Liver (tissue), 10 donors: ENCODE results near the gene PMPCB. TPM values are rescaled to one million over a fixed set of nuclear protein-coding genes. Genes with fewer than 3 reads are reported as not detected.

Experiments
- DNase-seq: peaks from one replicate; pipeline ENCODE4 v3.0.0-alpha.2; 2017; ENCODE audit warnings: low spot score
- H3K27ac ChIP-seq, 2 donors: one replicate each; pipeline ENCODE4 v1.7.0; 2013; ENCODE audit warnings: inconsistent platforms in 2 of 2, low read length in 2 of 2, control low read depth in 1 of 2, low read depth in 1 of 2, mild to moderate bottlenecking in 1 of 2
- H3K27me3 ChIP-seq, 4 donors: one replicate each; pipeline versions ENCODE4 v1.6.1 to v1.7.0; 2013; ENCODE audit warnings: low read length in 3 of 4, inconsistent platforms in 1 of 4, mild to moderate bottlenecking in 1 of 4, moderate library complexity in 1 of 4; ENCODE audit not compliant: control insufficient read depth in 4 of 4, insufficient read depth in 4 of 4
- H3K36me3 ChIP-seq, 4 donors: one replicate each; pipeline versions ENCODE4 v1.6.1 to v1.7.0; 2013; ENCODE audit warnings: low read length in 3 of 4, mild to moderate bottlenecking in 3 of 4, low read depth in 1 of 4, moderate library complexity in 1 of 4; ENCODE audit not compliant: control insufficient read depth in 4 of 4, insufficient read depth in 3 of 4
- H3K4me1 ChIP-seq, 4 donors: one replicate each; pipeline versions ENCODE4 v1.6.1 to v1.7.0; 2013; ENCODE audit warnings: low read length in 3 of 4, mild to moderate bottlenecking in 3 of 4, moderate library complexity in 1 of 4; ENCODE audit not compliant: control insufficient read depth in 4 of 4, insufficient read depth in 4 of 4
- H3K4me3 ChIP-seq, 3 donors: one replicate each; pipeline versions ENCODE4 v1.6.1 to v1.7.0; 2013; ENCODE audit warnings: low read length in 3 of 3, control low read depth in 1 of 3, low read depth in 1 of 3, mild to moderate bottlenecking in 1 of 3
- H3K9ac ChIP-seq, 2 donors: one replicate each; pipeline ENCODE4 v1.7.0; 2013; ENCODE audit warnings: low read length in 2 of 2, mild to moderate bottlenecking in 2 of 2, moderate library complexity in 2 of 2, control low read depth in 1 of 2, low read depth in 1 of 2
- H3K9me3 ChIP-seq, 4 donors: one replicate each; pipeline versions ENCODE4 v1.6.1 to v1.7.0; 2013; ENCODE audit warnings: low read length in 3 of 4; ENCODE audit not compliant: control insufficient read depth in 4 of 4
- FOXA1 ChIP-seq: IDR thresholded peaks from 2 replicates; pipeline ENCODE4 v1.6.1; 2016; ENCODE audit warnings: antibody characterized with exemption
- GABPA ChIP-seq, 2 donors: IDR thresholded peaks in 1 of 2; conservative IDR thresholded peaks in 1 of 2; 2 replicates each; pipeline ENCODE4 v1.6.1; 2016; ENCODE audit warnings: antibody characterized with exemption in 2 of 2, mild to moderate bottlenecking in 1 of 2, moderate library complexity in 1 of 2
- HNF4G ChIP-seq: IDR thresholded peaks from 2 replicates; pipeline ENCODE4 v1.6.1; 2016; ENCODE audit warnings: antibody characterized with exemption
- MAX ChIP-seq: IDR thresholded peaks from 2 replicates; pipeline ENCODE4 v1.6.1; 2016; ENCODE audit warnings: antibody characterized with exemption
- RAD21 ChIP-seq, 2 donors: IDR thresholded peaks; 2 replicates each; pipeline ENCODE4 v1.6.1; 2016; ENCODE audit warnings: antibody characterized with exemption in 2 of 2, mild to moderate bottlenecking in 2 of 2
- TAF1 ChIP-seq: conservative IDR thresholded peaks from 2 replicates; pipeline ENCODE4 v1.6.1; 2016; ENCODE audit warnings: antibody characterized with exemption, mild to moderate bottlenecking
- WGBS: extraction: QIAGEN DNeasy Blood & Tissue Kit; methylation state at CpG from one replicate; pipeline ENCODE4 v1.1.7; 2013; 5-methylcytosine and 5-hydroxymethylcytosine counted together
- polyA plus RNA-seq, 2 donors: library from polyadenylated mRNA; stranded (reverse) in 1 of 2; unstranded in 1 of 2; fragments of 200-250 nt in 1 of 2; fragments of >200 nt in 1 of 2; fragmentation: Nextera tagmentation in 1 of 2; extraction: Ambion mirVana in 1 of 2; gene quantifications; one replicate each; pipeline versions ENCODE4 v1.2.1 to v1.2.3, GENCODE V29; 2013 to 2015
- small RNA-seq: library from RNA; depleted of rRNA; stranded (forward); fragments of <200 nt; gene quantifications from one replicate; pipeline ENCODE3, GENCODE V24; 2014
- total RNA-seq, 2 donors: library from RNA; depleted of rRNA; stranded (reverse); fragments of >200 nt; gene quantifications; one replicate each; pipeline ENCODE4 v1.2.3, GENCODE V29; 2014
- TF ChIP-seq, protein P1 (sequence below): IDR thresholded peaks from 2 replicates; pipeline ENCODE4 v1.6.1; 2016; ENCODE audit warnings: antibody characterized with exemption
- donor health status: healthy.
- donor health status: healthy.
- donor health status: healthy.
- donor health status: healthy.
- donor health status: healthy.

The PMPCB gene
- total and polyA plus RNA-seq, 4 donors: 43.3 to 59.9 (median 53.7) TPM

DNA sequence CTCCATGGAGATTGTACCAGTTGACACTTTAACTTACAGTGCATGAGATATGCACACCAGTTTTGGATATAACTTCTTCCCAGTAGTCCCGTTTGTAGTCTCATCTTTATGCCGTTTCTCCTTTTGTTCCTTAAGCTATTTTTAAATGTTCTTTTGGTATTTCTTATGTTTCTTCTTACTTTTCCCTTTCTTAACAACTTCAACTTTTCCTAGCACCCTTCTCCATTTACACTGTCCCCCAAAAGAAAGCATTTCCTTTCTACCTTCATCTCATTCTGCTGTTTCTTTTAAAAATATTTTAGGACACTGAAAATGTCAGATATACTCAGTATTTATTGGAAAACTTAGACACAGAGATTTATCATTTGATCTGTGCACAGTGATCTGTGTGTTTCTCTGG, 51.7 kb downstream of the PMPCB start (continued):
- TF ChIP-seq, protein P1, sequence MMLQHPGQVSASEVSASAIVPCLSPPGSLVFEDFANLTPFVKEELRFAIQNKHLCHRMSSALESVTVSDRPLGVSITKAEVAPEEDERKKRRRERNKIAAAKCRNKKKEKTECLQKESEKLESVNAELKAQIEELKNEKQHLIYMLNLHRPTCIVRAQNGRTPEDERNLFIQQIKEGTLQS: no peak
- TF ChIP-seq GABPA (IDR thresholded peaks at IDR 0.05 in 1 of 2, conservative IDR thresholded peaks at IDR 0.05 in 1 of 2) (no peak), TAF1 (no peak), MAX (no peak), RAD21 (IDR thresholded peaks at IDR 0.05) (no peak), FOXA1 (no peak)

DNA sequence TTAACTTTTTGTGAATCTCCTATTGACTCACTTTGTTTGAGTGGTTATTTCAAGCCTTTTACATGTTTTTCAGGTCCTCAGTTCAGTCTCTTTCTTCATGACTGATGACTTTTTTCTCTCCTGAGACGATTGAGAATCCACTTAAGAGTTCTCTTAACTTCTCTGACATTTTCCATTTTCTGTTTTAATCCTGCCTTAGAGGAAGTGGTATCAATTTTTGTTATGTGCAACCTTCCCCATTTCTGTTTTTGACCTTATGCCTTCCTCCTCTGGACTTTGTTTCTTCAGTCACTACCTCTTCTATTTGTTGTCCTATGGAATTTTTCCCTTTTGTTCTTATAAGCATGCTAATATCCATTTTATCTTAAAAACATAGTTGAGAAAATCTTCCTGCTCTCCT, 52.6 kb downstream of the PMPCB start:
- no peak for TF ChIP-seq HNF4G
- Histone ChIP-seq H3K4me1 (peaks cover 12 to 52% (median 38%) of the 10 kb centered on the region in 4 donors), H3K36me3 (peaks cover 0 to 9% (median 1%) of the 10 kb centered on the region in 4 donors), H3K27ac (no peak overlapping the region), H3K27me3 (no peaks in the 10 kb centered on the region), H3K4me3 (no peak overlapping the region), H3K9ac (no peak overlapping the region), H3K9me3 (no peaks in the 10 kb centered on the region)
- WGBS: 60% methylated on average over 1 of the region's 1 CpG
- no peak for DNase-seq

Small RNA genes within 50 kb of the gene (small RNA-seq; reads per million reads assigned to genes)
- 0.07 reads per million for gene RPS29P16

Other genes starting within 250 kb of the PMPCB start
- under 1 TPM; 0.70 to 0.75 TPM for gene FBXL13, start 222.6 kb upstream of the PMPCB start, total RNA-seq
- gene FBXL13, start 222.6 kb upstream of the PMPCB start, polyA plus RNA-seq: under 1 TPM in 1 of 2 donors, not detected in 1; 0.03 TPM
- gene ARMC10, start 222.3 kb upstream of the PMPCB start, total RNA-seq: 10 to 100 TPM; 18.5 to 19.1 TPM
- 10 to 100 TPM; 14.6 to 20.1 TPM for gene ARMC10, start 222.3 kb upstream of the PMPCB start, polyA plus RNA-seq
- gene NAPEPLD, start 148.3 kb upstream of the PMPCB start, total RNA-seq: 10 to 100 TPM; 20.7 to 31.9 TPM
- 10 to 100 TPM in 1 of 2 donors, 1 to 10 TPM in 1; 4.4 to 15.6 TPM for gene NAPEPLD, start 148.3 kb upstream of the PMPCB start, polyA plus RNA-seq
- 10 to 100 TPM in 1 of 2 donors, 1 to 10 TPM in 1; 7.5 to 11.9 TPM for gene DNAJC2, start 47.3 kb downstream of the PMPCB start, total RNA-seq
- gene DNAJC2, start 47.3 kb downstream of the PMPCB start, polyA plus RNA-seq: 10 to 100 TPM; 10.1 to 19.6 TPM
- 100 to 1,000 TPM in 1 of 2 donors, 10 to 100 TPM in 1; 92.2 to 158 TPM for gene PSMC2, start 50.2 kb downstream of the PMPCB start, total RNA-seq
- 100 to 1,000 TPM in 1 of 2 donors, 10 to 100 TPM in 1; 92.6 to 102 TPM for gene PSMC2, start 50.2 kb downstream of the PMPCB start, polyA plus RNA-seq
- under 1 TPM; 0.09 to 0.67 TPM for gene SLC26A5, start 148.8 kb downstream of the PMPCB start, total RNA-seq
- gene SLC26A5, start 148.8 kb downstream of the PMPCB start, polyA plus RNA-seq: 1 to 10 TPM in 1 of 2 donors, under 1 TPM in 1; 0.23 to 1.1 TPM